ENCODE measurements around the gene SORBS1.

- TF ChIP-seq CTCF (conservative IDR thresholded peaks at IDR 0.05; ENCODE audit: low read depth, low read length) (no peak), EZH2 (IDR thresholded peaks at IDR 0.05; ENCODE audit: borderline replicate concordance, low read depth, low read length, poor library complexity, severe bottlenecking) (no peak)
Observed at GRCh38 chr10:95496951-95497350, 64.2 kb downstream of the SORBS1 start.

Measured in A673 (cell line).